Loucy (cell line): ENCODE measurements around the gene ABCB10.

Source experiments
- CTCF ChIP-seq: fragments of 200-600 bp; sonication (generic); conservative IDR thresholded peaks from 2 replicates; pipeline ENCODE4 v1.5.1; 2014; ENCODE audit warnings: mild to moderate bottlenecking, antibody characterized with exemption, low read length
- EZH2phosphoT487 ChIP-seq: fragments of 200-600 bp; IDR thresholded peaks from 2 replicates; pipeline ENCODE4 v1.6.1; 2018; ENCODE audit warnings: antibody characterized with exemption, mild to moderate bottlenecking, moderate library complexity, borderline replicate concordance

- TF ChIP-seq CTCF = no peak
- TF ChIP-seq EZH2phosphoT487 = no peak
Observed at GRCh38 chr1:229600229-229600628, 41.7 kb upstream of the ABCB10 start.
